ACC112 (cell line): ENCODE data around the gene SLC26A1.
A peak's percentile ranks its signal among the peaks of the same experiment; 100 is the strongest.
"Not testable (repeated sequence)": the region's sequence is repeated elsewhere in the genome, so short reads cannot be mapped to it uniquely, and the experiment has no call there.

Experiments used
- H2AFZ ChIP-seq: fragments of 200-600 bp; sonication (generic); one replicate; pipeline ENCODE4 v1.6.0; 2017; ENCODE audit warnings: antibody characterized with exemption, low read length; ENCODE audit not compliant: unreplicated experiment
- H3K27ac ChIP-seq: fragments of 200-600 bp; sonication (generic); 2 replicates; pipeline ENCODE4 v1.5.1; 2014; ENCODE audit warnings: low read depth, mild to moderate bottlenecking, antibody characterized with exemption, low read length, moderate library complexity
- H3K27me3 ChIP-seq: fragments of 200-600 bp; sonication (generic); 2 replicates; pipeline ENCODE4 v1.6.1; 2014; ENCODE audit warnings: mild to moderate bottlenecking, antibody characterized with exemption, low read length, moderate library complexity, mixed read lengths; ENCODE audit not compliant: insufficient read depth
- H3K36me3 ChIP-seq: fragments of 200-600 bp; sonication (generic); 2 replicates; pipeline ENCODE4 v1.6.1; 2016; ENCODE audit warnings: mild to moderate bottlenecking, antibody characterized with exemption, low read length, moderate library complexity, mixed read lengths; ENCODE audit not compliant: insufficient read depth
- H3K4me1 ChIP-seq: fragments of 200-600 bp; sonication (generic); one replicate; pipeline ENCODE4 v1.6.1; 2016; ENCODE audit warnings: low read length, mixed read lengths; ENCODE audit not compliant: insufficient read depth, unreplicated experiment, control insufficient read depth
- H3K4me3 ChIP-seq: fragments of 200-600 bp; sonication (generic); 2 replicates; pipeline ENCODE4 v1.5.1; 2014; ENCODE audit warnings: mild to moderate bottlenecking, low read depth, low read length
- H3K79me2 ChIP-seq: fragments of 200-600 bp; sonication (generic); one replicate; pipeline ENCODE4 v1.6.0; 2016; ENCODE audit warnings: low read length; ENCODE audit not compliant: control insufficient read depth, unreplicated experiment, insufficient read depth

Gene SLC26A1

DNA sequence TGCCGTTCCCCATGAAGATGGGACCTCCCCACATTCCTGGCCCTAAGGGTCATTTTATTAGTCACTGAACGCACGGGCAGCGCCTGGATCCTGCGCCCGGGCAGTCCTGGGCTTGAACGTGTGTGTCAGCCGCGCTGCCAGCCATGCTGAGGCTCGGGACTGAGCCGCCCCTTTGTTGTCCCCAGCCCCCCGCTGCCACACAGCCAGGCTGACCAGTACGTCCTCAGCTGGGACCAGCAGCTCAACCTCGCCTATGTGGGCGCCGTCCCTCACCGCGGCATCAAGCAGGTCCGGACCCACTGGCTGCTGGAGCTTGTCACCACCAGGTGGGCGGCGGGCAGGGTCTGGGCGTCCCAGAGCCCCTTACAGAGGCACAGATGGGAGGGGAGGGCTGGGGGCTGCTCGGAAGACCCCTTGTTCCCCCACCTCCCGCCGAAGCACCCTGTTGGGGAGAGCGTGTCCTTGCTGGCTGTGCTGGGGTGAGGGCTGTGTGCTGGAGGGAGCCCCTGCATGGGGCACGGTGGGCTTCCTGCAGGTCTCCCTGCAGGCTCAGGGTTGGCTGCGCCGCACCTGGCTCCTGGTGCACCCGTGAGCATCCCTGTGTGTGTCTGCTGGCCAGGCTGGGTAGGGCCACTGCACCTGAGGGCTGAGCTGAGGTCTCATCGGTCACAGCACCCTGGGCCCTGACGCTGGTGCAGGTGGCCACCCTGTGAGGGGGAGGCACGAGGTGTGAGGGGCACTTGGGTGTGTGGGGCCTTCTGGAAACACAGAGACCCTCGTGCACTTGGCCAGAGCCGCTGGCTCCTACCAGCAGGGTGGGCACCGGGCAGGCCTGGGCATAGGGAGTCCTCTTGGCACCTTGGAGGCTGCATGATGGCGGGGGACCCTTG is 5.3 kb downstream of the SLC26A1 start:
- Histone ChIP-seq H2AFZ (peak overlapping the region; percentile 96), H3K36me3 (no peaks in the 10 kb centered on the region), H3K4me3 (peak overlapping the region; percentile 90), H3K4me1 (peaks cover 27% of the 10 kb centered on the region), H3K27ac (no peak overlapping the region), H3K27me3 (no peaks in the 10 kb centered on the region), H3K79me2 (peaks cover 4% of the 10 kb centered on the region)

DNA sequence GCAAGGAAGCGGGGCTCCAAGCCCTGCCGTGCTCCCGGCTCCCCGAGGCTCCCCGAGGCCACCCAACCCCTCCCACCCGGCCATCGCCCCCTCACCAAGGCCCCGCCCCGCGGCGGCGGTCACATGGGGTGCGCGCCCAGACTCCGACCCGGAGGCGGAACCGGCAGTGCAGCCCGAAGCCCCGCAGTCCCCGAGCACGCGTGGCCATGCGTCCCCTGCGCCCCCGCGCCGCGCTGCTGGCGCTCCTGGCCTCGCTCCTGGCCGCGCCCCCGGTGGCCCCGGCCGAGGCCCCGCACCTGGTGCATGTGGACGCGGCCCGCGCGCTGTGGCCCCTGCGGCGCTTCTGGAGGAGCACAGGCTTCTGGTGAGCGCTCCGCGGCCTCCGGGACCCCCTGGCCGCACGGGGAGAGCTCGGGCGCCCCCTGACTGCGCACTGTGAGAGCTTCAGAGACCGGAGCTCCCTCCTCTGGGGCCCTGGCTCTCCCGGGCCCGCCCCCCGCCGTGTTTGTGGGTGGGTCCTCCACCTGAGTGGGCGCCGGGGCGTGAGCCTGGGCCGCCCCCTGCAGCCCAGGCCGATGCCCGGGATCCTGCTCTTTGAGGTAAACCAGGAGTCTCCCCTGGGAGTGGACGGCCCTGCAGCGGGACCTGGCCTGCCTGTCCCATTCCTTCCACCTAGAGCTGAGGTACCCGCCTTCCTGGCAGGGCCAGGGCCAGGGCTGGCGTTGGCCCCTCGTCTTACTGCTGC is 6.2 kb downstream of the SLC26A1 start, which contains the start of gene IDUA:
Gene IDUA (plus strand): TSS at position 166 of the 745 bp plus-strand sequence. CDS start 41 bp downstream, at position 207.
- Histone ChIP-seq H3K36me3 (no peaks in the 10 kb centered on the region), H2AFZ (peak within 1 kb of the TSS; percentile 96), H3K27ac (peak within 1 kb of the TSS; percentile 34), H3K4me3 (peak within 1 kb of the TSS; percentile 90), H3K79me2 (peaks cover 4% of the 10 kb centered on the region), H3K4me1 (peaks cover 19% of the 10 kb centered on the region), H3K27me3 (no peaks in the 10 kb centered on the region)

DNA sequence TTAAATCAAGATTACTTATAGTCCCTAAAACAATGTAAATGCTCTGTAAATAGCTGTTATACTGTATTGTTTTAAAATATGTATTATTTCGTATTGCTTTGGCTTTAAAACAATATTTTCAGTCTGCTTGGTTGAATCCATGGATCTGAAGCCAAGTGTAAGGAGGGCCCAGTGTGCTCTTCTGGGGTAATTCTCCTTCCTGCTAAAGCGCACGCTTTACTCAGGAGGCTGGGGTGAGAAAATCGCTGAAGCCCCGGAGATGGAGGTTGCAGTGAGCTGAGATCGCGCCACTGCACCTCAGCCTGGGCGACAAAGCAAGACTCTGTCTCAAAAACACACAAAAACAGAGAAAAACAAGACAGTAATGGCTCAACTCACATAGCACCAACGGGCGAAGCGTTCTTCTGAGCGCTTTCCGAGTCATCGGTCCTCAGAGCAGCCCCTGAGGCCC is 6.8 kb downstream of the SLC26A1 start:
- peak overlapping the region; percentile 90 for H3K4me3 ChIP-seq
- H3K27me3 ChIP-seq = no peaks in the 10 kb centered on the region
- H2AFZ ChIP-seq = peak overlapping the region; percentile 96
- peak overlapping the region; percentile 34 for H3K27ac ChIP-seq
- H3K4me1 ChIP-seq = peaks cover 19% of the 10 kb centered on the region
- peaks cover 4% of the 10 kb centered on the region for H3K79me2 ChIP-seq
- no peaks in the 10 kb centered on the region for H3K36me3 ChIP-seq

DNA sequence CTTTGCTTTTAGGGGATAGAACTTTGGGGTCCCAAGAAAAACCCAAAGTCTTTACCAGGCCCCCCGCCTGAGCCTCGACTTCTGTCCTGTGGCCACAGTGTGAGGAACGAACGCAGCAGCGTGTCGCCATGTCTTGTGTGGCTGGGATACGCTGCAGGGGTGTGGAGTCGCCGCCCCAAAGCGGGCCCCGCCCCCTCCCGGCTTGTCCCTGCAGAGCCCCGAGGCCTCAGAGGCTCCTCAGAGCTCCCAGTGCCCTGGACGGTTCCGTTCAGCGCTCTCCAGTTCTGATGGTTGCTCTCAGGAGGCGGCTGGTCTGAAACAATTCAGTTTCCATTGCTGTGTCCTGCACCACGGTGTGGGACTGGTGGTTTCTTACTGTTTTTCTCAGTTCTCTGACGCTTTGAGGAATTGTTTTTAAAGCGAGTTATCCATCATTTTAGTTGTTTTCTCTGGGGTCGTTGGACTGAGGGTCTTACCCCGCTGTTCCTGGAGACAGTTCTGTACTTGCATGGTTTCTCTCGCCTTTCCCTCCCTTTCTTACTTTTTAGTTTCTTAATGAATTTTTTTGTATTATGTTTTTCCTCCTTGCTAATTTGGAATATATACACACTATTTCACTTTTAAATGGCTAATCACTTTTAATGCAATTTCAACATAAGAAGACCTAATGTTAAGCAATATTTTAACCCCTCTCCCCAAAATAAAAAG is 7.9 kb downstream of the SLC26A1 start:
- Histone ChIP-seq H3K36me3 (no peaks in the 10 kb centered on the region), H3K27ac (no peak overlapping the region), H3K4me1 (peaks cover 19% of the 10 kb centered on the region), H2AFZ (peak overlapping the region; percentile 53), H3K27me3 (no peaks in the 10 kb centered on the region), H3K4me3 (peak overlapping the region; percentile 90), H3K79me2 (peaks cover 4% of the 10 kb centered on the region)

DNA sequence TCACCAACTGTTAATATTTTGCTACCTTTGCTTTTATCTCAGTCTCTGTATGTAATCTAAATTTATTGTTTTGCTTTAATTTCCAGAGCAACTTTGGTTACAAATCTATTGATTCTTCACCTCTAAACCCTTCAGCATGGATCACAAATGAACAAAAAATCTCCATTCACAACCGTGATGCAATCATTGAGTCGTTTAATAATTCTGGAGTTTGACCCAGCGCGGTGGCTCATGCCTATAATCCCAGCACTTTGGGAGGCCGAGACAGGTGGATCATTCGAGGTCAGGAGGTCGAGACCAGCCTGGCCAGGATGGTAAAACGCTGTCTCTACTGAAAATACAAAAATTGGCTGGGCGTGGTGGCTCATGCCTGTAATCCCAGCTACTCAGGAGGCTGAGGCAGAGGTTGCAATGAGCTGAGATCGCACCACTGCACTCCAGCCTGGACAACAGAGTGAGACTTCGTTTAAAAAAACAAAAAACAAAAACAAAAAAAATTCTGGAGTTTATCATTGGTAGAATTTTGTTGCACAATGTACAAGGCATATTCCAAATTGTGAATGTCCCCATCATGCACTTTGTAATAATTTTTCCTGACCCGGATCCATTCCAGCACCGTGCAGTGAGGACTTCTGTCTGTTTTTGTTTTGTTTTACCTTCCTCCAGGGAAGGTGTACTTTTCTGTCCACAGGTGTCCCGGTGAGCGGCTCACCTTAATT is 8.7 kb downstream of the SLC26A1 start:
- no peak overlapping the region for H2AFZ ChIP-seq
- H3K27me3 ChIP-seq = no peaks in the 10 kb centered on the region
- H3K4me1 ChIP-seq = peaks cover 22% of the 10 kb centered on the region
- H3K79me2 ChIP-seq = peaks cover 4% of the 10 kb centered on the region
- H3K36me3 ChIP-seq = no peaks in the 10 kb centered on the region
- H3K4me3 ChIP-seq = peak overlapping the region; percentile 90
- no peak overlapping the region for H3K27ac ChIP-seq

DNA sequence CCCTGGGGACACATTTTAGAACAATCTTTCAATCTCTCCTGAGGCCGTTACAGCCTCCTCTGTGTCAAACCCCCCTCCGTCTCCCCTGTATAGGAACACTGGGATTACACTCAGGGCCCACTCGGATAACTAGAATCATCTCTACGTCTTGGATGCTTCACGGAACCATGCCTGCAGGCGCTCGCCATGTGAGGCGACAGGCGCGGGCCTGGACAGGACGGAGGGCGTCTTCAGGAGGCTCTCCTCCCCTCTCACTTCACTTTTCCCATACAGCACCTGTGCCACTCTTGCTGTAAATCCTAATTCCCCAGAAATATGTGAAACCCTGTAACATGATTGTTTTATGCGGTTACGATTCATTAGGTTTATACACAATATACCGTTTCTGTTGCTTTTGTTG is 10.4 kb downstream of the SLC26A1 start:
- H3K36me3 ChIP-seq = no peaks in the 10 kb centered on the region
- H3K4me1 ChIP-seq = peaks cover 22% of the 10 kb centered on the region
- H3K4me3 ChIP-seq = no peak overlapping the region
- H3K79me2 ChIP-seq = peaks cover 1% of the 10 kb centered on the region
- no peak overlapping the region for H2AFZ ChIP-seq
- H3K27ac ChIP-seq = no peak overlapping the region
- H3K27me3 ChIP-seq = no peaks in the 10 kb centered on the region

DNA sequence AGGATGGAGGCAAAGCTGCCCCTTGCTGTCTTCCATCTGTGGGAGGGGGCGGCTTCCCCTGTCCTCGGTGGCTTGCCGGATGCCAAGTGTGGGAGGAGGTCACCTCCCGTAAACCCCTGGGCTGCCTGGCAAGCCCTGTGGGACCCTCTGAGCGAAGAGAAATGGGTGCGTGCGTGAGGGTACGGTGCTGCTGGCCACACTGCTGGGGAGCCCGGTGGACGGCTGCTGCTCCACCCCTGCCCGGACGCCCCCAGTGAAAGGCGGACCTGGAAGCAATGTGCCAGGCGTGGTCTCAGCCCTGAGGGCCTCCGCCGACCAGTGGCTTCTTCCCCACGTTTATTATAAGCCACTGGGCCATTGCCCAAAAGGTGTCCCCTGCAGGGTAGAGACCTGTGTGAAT is 10.9 kb downstream of the SLC26A1 start:
- no peak overlapping the region for H2AFZ ChIP-seq
- H3K27ac ChIP-seq = no peak overlapping the region
- no peaks in the 10 kb centered on the region for H3K27me3 ChIP-seq
- H3K4me1 ChIP-seq = peaks cover 21% of the 10 kb centered on the region
- H3K79me2 ChIP-seq = no peaks in the 10 kb centered on the region
- H3K4me3 ChIP-seq = no peak overlapping the region
- H3K36me3 ChIP-seq = no peaks in the 10 kb centered on the region

DNA sequence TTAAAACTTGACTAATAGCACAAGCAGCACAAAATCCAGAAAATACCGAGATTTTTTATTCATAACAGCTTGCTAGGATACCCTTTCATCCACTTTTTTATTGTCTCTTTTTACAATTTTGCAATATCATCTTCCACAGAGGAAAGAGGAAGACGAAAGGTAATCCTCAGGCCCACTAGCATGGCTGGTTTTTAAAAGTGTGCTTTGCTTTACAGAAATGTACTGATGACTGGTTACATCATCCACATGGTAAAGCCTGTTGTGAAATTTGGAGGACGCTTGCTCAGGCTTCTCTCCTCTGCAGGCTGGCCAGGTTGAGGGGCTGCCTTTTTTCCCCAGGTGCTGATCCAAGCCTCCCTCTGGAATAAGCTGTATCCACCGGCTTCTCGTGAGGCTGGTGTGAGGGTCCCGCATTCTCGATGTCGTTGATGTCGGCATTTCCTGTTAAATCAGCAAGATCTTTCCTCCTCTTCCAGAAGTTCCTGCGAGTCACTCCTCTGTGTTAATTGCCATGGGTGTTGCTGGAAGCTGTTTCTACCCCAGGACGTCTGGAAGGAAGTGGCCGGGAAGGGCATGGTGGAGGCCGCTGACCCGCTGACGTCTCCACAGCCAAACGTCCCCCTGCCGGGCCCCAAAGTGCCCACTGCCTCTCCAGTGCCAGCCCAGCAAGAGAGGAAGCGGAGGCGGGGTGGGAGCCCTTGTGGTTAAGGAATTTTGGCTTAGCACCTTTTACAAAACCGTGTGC is 14.1 kb downstream of the SLC26A1 start:
- Histone ChIP-seq H3K27ac (no peak overlapping the region), H3K4me1 (peaks cover 7% of the 10 kb centered on the region), H3K79me2 (no peaks in the 10 kb centered on the region), H2AFZ (no peak overlapping the region), H3K36me3 (no peaks in the 10 kb centered on the region), H3K27me3 (no peaks in the 10 kb centered on the region), H3K4me3 (no peak overlapping the region)

DNA sequence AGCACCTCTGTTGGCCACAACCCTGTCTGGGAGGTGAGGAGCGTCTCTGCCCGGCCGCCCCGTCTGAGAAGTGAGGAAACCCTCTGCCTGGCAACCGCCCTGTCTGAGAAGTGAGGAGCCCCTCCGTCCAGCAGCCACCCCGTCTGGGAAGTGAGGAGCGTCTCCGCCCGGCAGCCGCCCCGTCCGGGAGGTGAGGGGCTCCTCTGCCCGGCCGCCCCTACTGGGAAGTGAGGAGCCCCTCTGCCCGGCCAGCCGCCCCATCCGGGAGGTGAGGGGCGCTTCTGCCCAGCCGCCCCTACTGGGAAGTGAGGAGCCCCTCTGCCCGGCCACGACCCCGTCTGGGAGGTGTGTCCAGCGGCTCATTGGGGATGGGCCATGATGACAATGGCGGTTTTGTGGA is 17.2 kb downstream of the SLC26A1 start:
- not testable (repeated sequence) for H3K36me3 ChIP-seq, H3K4me3 ChIP-seq, H3K27me3 ChIP-seq, H3K79me2 ChIP-seq, H3K27ac ChIP-seq, H2AFZ ChIP-seq
- H3K4me1 ChIP-seq = peaks cover 14% of the 10 kb centered on the region
